Activated T-cell treated with anti-CD3 and anti-CD28 coated beads for 24 hours (primary cell): Measurements from ENCODE around the gene KLHDC7B.
"Not testable (repeated sequence)": the region's sequence is repeated elsewhere in the genome, so short reads cannot be mapped to it uniquely, and the experiment has no call there.

Experiments used
- DNase-seq: peaks from one replicate; pipeline ENCODE4 v3.0.0-alpha.2; 2020; ENCODE audit warnings: low read depth

Gene KLHDC7B

DNA sequence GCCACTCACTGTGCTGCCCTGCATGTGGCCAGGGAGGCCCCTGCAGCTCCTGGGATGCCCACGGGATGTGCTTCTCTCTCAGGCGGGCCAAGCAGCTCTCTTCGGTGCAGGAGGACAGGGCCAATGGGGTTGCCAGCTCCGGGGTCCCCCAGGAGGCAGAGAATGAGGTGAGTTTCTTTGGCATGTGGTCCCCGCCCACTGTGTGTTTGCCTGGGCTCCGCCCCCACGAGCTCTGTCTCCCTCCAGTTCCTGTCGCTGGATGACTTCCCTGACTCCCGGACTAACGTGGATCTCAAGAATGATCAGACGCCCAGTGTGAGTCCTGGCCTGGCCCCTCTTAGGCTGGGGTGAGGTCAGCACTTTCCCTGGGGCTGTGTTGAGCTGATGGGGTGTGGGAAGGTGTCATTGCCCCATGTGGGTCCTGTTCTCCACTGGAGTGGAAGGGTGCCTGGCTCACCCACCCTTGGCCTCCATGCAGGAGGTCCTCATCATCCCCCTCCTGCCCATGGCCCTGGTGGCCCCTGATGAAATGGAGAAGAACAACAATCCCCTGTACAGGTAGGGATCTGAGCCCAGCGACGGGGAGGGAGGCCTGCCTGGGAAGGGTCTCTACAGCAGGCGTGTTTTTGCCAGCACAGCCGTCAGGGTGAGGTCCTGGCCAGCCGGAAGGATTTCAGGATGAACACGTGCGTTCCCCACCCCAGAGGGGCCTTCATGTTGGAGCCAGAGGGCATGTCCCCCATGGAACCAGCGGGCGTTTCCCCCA, 28.0 kb upstream of the KLHDC7B start:
- no peak for DNase-seq

DNA sequence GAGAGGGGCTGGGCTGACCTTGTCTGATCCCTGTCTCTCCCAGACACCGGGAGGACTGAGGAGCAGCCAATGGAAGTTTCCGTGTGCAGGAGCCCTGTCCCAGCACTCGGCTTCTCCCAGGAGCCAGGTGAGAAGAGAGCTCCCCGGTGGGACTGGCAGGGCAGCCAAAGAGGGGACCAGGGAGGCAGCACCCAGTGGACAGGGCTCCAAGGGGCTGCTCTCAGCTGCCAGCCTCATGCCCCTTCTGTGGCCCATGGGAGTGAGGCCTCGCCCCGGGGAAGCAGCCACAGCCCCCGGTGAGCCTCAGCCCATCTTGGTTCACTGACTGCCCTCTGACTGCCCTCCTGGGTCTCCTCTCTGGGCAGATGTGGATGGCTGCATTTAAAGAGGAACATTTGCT, 27.1 kb upstream of the KLHDC7B start:
- no peak for DNase-seq

DNA sequence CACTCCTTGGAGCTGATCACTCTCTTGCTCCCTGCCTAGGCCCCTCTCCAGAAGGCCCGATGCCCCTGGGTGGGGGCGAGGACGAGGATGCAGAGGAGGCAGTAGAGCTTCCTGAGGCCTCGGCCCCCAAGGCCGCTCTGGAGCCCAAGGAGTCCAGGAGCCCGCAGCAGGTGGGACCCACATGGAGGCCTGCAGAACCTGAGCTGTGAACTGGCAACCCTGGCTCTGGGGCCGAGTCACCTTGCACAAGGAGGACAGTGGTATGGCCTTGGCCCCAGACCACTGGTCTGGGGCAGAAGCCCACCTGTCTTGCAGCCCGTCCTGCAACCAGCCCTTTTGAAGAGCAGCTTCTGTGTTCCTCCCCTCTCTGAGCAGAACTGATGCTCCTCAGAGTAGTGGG, 26.5 kb upstream of the KLHDC7B start:
- no peak for DNase-seq

DNA sequence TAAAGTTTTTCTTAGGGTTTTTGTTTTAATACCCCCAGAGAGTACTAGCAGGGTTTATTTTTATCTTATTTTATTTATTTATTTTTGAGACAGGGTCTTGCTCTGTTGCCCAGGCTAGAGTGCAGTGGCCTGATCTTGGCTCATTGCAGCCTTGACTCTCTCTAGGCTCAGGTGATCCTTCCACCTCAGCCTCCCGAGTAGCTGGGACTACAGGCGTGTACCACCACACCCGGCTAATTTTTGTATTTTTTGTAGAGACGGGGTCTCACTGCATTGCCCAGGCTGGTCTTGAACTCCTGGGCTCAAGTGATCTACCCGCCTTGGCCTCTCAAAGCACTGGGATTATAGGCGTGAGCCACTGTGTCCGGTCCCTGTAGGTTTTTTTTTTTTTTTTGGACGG, 25.5 kb upstream of the KLHDC7B start:
- DNase-seq = not testable (repeated sequence)

DNA sequence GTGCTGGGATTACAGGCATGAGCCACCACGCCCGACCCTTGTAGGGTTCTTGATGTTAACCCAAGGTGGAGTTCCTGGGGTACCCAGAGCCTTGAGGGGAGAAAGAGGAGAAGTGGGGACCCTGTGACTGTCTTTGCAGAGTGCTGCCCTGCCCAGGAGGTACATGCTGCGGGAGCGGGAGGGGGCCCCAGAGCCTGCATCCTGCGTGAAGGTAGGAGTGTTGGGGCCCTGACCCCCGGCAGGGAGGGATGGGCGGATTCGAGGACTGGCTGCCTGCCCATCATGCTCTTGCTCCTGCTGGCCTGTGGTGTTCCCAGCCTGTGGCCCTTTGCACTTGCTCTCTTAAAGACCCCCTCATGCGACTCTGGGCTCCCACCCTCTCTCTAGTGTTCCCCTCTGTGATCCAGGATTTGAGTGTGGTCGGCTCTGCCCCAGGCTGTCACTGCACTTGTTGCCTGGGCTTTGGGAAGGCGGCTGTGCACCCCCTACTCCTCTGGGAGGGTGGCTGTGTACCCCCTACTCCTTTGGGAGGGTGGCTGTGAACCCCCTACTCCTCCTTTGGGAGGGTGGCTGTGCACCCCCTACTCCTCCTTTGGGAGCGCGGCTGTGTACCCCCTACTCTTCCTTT, 24.8 kb upstream of the KLHDC7B start:
- no peak for DNase-seq

DNA sequence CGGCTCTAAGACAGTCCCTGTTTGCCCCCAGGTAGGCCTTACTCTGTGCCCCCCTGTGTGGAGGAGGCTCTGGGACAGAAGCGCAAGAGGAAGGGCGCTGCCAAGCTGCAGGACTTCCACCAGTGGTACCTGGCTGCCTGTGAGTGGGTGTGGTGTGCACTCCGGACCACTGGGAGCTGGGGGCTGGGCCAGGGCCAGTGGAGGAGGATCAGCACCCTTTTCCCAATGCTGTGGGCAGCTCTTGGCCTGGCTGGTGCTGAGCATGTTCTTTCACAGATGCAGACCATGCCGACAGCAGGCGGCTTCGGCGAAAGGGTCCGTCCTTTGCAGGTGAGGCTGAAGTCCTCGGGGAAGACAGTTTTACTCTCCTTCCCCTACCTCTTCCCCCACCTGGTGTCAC, 24.0 kb upstream of the KLHDC7B start:
- no peak for DNase-seq

DNA sequence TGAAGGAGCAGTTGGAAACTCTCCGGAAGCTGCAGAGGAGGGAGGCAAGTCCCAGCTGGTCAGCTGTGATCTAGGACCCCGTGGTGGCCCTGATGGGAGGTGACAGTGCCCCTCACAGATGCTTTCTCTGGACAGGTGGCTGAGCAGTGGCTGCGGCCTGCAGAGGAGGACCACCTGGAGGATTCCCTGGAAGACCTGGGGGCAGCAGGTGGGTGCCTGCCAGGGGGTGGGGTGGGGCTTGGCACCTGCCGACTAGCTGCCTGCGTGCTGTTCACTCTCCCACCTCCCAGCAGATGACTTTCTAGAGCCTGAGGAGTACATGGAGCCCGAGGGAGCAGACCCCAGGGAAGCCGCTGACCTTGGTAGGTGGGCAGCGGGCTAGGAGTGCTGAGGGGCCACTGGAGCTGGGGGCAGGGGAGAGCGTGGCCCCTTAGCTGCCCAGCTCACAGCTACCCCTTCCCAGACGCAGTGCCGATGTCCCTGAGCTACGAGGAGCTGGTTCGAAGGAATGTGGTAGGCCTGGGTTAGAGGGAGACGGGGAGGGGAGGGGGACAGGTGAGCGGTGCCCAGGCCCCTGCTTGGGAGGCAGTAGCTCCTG, 23.4 kb upstream of the KLHDC7B start:
- no peak for DNase-seq

DNA sequence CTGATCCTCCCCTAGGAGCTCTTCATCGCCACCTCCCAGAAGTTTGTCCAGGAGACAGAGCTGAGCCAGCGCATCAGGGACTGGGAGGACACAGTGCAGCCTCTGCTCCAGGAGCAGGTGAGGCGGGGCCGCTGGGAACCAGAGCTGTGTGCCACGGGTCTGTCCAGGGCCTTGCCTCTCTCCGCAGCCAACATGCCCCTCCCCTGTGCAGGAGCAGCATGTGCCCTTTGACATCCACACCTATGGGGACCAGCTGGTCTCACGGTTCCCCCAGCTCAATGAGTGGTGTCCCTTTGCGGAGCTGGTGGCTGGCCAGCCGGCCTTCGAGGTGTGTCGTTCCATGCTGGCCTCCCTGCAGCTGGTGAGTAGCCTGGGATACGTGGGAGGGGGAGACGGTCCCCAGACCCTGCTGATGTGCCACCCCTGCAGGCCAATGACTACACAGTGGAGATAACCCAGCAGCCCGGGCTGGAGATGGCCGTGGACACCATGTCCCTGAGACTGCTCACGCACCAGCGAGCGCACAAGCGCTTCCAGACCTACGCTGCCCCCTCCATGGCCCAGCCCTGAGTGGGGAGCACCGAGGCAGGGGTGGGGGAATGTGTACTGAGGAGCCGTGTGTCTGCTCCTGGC, 22.8 kb upstream of the KLHDC7B start:
- no peak for DNase-seq

DNA sequence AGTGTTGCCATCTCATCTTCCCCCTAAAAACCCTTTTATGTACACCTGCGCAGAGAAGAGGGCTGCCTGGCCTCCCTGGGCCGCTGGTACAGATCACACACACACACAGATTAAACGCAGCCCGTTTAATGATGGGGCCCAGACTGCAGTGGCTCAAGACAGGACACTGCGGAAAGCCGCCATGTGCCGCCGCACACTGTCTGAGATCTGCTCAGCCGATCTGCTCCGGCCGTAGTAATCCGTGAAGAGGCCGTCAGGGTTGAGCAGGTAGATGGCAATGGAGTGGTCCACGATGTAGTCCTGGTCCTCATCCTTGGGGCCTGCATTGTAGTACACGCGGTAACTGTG, 22.3 kb upstream of the KLHDC7B start:
- no peak for DNase-seq

DNA sequence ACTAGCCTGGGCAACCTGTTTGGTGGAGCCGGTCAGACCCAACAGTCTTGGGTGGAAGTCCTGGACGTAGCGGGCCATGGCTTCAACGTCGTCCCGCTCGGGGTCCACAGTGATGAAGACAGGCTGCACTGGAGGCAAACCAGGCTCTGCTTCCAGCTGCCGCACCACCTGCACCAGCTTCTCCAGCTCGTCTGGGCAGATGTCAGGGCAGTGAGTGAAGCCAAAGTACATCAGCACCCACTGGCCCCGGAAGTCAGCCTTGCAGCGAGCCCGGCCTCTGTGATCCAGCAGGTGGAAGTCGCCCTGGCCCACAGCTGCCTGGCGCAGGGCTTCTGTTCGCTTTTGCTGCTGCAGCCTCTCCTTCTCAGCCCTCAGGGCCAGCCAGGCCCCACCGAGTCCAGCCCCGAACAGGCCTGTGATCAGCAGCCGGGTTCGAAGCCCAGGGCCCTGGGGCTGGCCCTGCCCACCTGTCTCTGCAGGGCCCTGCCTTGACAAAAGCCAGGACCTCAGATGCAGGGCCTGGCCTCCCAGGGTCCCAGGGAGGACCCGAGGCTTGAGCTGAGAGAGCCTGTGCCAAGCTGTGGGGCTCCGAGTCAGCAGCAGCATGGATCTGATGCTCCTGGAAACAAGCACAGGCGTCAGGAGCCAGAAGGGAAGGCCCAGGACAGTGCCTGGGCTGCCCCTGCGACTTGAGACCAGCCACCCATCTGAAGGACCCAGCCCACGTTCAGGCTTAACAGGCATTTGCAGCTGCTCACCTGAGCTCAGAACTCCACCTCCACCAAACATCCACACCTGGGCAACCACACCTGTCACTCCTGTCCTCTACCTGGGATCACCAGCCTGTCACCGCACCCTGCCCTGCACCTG, 21.7 kb upstream of the KLHDC7B start:
- DNase-seq = no peak

DNA sequence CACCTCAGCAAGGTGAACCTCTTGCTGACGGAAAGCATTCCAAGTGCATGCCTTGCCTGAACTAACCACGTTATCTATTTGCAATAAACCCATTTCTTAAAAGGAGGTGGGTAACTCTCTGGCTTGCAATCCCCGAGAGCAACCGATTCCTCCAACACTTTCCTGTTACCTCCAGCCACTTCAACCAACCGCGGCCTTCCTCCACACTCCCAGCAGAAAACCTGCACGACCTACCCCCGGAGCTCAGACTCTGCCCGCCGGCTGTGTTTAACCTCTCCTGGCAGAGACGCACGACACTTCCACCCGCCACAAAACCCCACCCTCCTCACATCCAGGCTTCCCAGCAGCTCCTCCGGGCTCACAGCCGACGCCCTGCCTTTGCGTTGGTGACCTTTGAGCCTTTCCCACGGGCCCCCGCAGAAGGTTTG, 21.0 kb upstream of the KLHDC7B start:
- DNase-seq = no peak

DNA sequence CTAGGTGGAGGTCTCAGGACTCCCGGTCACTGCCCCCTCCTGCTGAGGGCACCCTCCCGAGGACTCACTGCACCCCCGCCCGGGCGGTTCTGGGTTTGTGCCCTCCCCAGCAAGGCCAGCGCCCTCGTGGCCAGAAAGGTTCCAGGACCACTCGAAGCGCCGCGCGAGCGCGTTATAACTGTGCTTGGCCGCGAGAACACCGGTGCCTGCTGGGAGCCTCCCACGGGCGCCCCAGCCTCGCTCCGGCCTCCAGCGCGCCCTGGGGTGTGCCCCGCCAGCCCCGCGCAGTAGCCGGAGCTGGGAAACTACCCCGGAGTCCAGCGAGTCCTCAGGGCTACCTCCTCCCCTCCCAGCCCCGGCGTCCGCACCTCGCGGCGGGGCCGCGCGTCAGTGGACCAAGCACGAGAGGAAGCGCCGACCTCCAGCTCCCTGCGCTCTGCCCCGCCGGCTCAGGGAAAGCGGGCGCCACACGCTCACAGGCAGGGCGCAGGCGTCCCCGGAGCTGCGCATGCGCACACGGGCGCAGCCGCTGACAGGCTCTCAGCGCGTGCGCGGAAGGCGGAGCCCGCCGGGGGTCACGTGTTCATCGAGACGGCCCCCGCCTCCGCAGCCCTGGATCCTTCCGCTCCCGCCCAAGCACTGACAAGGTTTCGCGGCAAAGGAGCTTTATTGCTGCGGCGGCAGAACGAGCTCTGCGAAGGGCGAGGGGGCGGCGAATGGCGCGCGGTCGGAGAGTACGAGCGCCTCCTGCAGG, 20.4 kb upstream of the KLHDC7B start, which contains the start of gene SCO2:
Gene SCO2, minus strand, starts transcription at position 495 of the 754 bp plus-strand sequence. CDS start 1,187 bp downstream, outside the sequence.
- peak; percentile 97 for DNase-seq

DNA sequence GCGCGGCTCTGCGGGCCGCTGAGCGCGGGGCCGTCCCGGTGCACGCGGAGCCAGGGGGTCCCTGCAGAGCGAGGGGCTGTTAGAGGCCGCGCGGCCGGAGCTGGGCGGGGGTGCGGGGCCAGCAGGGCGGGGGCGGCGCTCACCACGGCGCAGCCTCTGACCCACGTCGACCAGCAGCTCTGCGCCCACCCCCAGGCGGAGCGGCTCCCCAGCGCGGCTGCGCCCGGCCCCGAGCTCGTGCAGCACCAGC, 19.9 kb upstream of the KLHDC7B start:
- DNase-seq = no peak

DNA sequence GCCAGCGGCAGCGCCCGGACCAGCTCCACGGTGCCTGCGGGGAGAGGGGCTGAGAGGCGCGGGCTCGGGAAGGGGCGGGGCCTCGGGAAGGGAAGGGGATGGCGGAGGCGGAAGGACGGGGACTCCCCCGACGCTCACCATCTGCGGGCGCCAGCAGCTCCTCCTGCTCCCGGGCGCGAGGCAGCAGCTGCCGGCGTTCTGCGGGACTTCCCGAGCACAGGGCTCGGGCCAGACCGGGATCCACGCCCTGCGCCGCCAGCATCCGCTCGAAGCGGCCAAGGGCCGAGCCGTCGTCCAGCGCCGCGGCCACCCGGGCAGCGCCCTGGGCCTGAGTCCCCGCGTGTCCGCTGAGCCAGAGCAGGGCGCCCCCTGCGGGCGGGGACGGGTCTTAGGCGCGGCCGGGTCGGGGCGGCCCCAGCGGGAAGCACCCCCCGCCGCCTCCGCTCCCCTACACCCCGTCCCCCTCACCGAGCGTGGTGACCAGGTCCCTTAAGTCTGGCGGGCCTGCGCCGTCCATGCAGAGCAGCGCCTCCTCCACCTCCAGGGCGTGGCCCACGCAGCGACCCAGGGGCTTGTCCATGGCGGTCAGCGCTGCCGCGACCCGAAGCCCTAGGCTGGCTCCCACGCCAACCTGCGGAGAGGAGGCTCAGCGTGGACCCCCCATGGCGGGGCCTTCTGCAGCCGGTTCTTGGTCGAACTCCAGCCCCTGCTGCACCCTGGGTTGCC, 19.4 kb upstream of the KLHDC7B start:
- peak; percentile 80 for DNase-seq

DNA sequence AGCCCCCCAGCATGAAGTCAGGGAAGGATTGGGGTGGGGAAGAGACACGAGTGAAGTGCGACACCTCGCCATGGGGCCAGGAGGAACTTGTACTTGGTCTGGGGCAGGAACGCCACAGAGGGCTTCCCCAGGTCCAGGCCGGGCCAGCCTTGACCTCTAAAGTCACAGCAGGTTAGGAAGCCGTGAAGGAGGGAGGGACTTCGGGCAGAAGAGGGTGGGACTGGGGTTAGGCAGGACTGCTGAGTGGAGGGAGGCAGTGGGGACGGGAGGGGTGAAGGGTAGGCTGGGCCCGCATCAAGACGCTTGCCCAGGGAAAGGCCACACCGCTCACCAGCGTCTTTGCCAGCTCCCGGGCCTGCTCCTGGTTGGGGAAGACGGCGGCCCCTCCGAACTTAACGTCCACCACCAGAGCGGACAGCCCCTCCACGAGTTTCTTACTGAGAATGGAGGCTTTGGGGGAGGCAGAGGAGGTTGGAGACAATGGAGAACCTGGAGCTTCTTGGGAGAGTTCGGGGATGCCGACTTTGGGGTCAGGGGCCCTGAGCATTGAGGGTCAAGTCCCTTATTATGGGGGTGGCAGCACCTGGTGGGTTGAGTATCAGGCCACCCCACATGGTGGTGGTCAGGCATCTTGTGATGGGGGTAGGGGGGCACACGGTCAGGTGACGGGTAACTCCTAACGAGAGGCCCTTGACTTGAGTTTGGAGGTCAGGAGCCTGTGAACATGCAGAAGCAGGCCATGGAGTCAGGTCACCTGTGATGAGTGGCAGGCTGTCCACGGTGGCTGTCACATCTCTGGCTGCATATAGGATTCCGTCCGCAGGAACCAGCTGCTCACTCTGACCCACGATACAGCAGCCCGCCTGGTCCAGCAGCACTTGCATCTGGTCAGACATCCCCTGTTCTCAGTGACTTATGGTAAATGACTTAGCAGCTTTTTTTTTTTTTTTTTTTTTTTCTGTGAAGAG, 18.6 kb upstream of the KLHDC7B start:
- no peak for DNase-seq

DNA sequence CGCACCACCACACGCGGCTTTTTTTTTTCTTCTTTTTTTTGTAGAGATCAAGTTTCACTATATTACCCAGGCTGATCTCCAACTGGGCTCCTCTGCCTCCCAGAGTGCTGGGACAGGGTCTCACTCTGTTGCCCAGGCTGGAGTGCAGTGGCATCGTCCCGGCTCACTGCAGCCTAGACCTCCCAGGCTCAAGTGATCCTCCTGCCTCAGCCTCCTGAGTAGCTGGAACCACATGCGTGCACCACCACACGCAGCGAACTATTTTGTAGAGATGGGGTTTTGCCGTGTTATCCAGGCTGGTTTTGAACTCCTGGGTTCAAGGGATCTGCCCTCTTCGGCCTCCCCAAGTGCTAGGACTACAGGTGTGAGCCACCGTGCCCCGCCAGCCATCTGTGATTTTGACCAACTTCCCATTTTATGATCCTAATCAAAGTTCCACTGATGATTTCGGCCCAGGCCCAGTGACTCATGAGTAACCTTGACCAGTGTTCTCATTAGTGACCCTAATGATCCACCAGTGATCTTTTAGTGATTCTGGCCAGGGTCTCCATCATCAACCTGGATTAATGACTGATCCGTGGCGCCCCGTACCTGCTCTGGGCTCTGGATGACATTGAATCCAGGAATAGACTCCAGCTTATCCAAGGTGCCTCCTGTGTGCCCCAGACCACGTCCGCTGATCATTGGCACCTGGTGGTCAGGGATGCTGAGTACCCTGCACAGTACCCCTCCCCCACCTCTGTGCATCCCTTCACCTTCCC, 17.6 kb upstream of the KLHDC7B start:
- no peak for DNase-seq

DNA sequence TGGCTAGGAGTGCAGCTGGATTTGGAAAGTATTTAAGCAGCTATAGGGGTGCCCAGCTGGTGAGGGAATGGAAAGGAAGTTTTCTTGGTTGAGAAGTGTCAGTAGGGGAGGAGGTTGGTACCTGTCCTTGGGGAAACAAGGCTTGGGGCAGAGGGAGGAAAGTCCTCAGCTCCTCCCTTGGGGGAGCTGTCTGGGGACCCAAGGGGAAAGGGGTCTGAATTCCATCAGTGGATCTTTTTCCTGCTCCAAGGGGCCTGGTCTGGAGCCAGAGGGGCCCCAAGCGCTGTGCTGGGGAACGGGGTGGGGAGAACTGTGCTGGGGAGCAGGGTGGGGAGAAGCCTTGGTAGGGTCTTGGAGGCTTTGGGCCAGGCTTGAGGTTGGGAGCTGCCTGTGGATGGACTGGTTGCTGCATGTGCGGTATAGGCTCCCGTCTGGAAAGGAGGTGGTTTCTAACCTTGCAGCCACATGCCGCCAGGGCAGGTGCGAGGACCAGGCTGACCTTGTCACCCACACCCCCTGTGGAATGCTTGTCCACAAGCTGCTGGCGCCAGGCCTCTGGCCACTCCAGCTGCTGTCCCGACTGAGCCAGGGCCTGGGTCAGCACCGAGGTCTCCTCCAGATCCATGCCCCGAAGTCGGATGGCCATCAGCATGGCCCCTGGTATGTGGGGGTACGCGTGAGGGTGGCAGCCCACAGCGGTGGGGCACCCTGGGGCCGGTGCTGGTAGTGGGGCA, 16.9 kb upstream of the KLHDC7B start:
- no peak for DNase-seq

DNA sequence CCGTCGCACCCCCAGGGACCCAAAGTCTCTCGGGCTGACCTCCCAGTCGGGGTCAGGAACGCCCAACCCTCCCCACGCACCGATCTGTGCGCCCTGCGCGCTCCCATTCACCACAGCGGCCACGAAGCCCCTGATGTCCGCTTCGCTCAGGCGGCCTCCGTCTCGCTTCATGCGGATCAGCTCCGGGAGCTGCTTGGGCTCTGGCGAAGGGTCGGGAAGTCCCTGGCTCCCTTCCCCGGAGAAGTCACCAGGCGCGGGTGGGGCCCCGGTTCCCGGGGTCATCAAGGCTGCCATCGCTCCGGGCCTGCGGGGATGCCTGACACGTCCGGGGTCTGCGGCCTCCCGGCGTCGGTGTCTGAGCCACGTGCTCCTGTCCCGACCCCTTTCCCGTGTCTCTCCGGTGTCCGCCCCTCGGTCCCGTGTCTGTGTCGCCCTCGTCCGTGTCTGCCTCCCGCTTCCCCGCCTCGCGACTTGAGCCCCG, 16.2 kb upstream of the KLHDC7B start:
- no peak for DNase-seq
